ENCODE results near the gene OSBPL3.

OSBPL3 gene

DNA sequence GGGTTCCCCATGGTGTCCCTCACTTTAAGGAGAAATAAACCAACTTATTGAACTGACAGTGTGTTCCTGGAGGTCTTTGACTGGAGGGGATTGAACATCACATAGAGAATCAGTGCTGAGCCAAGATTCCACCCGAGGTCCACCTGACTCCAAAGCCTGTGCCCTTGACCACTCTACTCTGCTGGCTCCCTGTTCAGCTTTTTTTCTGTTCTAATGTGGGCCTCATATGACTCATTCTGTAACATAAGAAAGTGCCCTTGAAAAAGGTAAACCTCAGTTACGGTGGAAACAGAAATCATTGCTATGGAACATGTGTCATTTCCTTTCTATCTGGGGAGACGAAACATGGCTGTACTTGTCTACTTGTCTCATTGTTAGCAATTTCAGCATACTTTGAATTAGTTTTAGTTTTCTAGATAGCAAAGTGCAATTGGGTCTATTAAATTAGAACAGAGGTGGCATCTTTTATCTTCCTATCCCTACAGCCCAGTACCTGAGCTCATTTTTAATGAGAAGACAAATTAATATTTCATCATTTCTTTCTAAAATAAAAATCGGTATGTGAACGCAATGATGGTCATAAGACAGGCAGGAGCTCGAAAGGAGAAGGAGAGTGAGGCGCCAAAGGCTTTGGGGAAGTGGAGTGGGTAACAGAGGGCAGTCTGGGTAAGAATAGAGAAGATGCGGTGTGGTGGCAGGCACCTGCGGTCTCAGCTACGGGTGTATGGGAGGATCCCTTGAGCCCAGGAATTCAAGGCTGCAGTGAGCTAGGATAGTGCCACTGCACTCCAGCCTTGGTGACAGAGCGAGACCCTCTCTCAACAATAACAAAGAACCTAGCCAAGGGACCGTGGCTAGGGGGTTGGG is 224.2 kb downstream of the OSBPL3 start:
- DNase-seq (ENCODE audit: low spot score): peak; percentile 84

DNA sequence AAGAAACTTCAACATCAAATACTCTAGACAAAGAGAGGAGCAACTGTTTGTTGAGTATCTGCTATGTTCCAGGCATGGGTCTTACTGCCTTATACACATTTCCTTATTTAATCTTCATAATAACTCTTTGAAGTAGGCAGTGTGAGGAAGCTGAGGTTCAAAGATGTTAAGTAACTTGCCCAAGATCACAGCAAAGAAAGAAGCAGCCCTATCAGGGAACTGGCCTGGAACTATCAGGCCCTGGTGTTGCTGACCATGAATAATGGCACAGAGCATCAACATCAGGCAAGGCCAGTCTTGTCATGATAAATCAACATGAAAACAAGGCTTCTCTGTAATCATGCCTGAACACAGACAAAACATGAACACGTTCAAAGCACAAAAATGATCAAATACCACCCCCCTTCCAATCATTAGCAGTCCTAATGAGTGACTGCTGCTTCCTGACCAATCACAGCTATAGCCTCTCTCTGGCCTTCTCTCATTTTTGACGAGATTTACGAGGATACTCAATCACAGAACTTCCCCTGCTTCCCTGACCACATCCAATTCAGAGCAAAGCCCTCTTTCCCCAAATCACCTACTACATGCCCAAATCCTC is 225.0 kb downstream of the OSBPL3 start:
- TF ChIP-seq, protein P1, sequence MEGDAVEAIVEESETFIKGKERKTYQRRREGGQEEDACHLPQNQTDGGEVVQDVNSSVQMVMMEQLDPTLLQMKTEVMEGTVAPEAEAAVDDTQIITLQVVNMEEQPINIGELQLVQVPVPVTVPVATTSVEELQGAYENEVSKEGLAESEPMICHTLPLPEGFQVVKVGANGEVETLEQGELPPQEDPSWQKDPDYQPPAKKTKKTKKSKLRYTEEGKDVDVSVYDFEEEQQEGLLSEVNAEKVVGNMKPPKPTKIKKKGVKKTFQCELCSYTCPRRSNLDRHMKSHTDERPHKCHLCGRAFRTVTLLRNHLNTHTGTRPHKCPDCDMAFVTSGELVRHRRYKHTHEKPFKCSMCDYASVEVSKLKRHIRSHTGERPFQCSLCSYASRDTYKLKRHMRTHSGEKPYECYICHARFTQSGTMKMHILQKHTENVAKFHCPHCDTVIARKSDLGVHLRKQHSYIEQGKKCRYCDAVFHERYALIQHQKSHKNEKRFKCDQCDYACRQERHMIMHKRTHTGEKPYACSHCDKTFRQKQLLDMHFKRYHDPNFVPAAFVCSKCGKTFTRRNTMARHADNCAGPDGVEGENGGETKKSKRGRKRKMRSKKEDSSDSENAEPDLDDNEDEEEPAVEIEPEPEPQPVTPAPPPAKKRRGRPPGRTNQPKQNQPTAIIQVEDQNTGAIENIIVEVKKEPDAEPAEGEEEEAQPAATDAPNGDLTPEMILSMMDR (IDR thresholded peaks at IDR 0.05; ENCODE audit: extremely low read depth, missing control alignments): no peak
- DNase-seq (ENCODE audit: low spot score): peak; percentile 38

More for the DNA sequence above, 224.2 kb downstream of the OSBPL3 start:
- TF ChIP-seq, protein P1 (IDR thresholded peaks at IDR 0.05; ENCODE audit: extremely low read depth, missing control alignments): no peak

DNA sequence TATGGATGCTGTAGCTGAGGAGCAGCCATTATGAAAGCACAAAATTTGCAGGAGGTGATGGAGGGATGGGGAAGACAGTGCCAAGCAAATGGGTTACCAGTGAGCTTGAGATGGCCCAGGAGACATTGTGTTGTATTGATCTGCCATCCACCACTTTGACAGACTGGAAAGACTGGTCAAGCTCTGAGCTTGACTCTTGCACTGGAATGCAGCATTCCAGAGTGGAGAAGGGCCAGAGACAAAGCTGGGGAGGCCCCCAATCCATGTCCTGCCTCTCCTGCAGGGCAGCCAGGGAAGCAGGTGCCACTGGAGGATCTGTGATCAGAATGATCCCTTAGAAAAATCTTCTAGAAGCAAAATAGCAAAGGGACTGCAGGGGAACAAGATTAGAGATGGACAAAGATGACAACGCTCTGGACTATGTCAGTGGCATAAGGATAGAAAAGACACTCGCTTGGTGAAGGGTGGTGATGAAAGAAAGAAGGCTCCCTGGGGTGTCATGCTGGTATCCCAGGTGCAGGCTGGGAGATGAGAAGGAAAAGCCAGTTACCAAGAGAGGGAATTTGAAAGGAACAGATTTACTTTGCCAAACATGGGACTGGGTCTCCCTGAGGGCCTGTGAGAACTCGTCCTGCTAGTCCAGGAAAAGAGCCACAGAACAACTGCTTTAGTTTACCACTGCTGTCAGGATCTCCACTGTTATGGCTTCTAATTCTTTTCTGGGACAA is 227.7 kb downstream of the OSBPL3 start:
- no peak for DNase-seq (ENCODE audit: low spot score)
- TF ChIP-seq, protein P1 (IDR thresholded peaks at IDR 0.05; ENCODE audit: extremely low read depth, missing control alignments): no peak

DNA sequence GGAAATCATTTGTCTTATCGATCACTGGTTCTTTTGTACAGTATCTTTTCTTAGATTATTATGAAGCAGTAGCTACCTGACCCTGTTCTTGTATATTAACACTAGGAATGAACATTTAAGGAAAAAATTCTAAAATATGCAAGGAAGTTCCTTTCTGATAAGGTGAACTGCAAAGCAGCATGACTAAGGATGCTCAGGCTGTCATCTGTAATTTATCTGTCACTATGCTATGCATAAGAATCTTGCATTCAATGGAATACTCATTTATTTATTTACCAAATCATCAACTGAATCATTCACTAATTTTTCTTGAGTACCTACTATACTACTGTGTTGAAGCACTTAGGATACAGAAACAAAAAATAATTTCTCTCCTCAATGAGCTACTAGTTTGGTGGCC is 228.5 kb downstream of the OSBPL3 start:
- TF ChIP-seq, protein P1 (IDR thresholded peaks at IDR 0.05; ENCODE audit: extremely low read depth, missing control alignments): no peak
- no peak for DNase-seq (ENCODE audit: low spot score)

DNA sequence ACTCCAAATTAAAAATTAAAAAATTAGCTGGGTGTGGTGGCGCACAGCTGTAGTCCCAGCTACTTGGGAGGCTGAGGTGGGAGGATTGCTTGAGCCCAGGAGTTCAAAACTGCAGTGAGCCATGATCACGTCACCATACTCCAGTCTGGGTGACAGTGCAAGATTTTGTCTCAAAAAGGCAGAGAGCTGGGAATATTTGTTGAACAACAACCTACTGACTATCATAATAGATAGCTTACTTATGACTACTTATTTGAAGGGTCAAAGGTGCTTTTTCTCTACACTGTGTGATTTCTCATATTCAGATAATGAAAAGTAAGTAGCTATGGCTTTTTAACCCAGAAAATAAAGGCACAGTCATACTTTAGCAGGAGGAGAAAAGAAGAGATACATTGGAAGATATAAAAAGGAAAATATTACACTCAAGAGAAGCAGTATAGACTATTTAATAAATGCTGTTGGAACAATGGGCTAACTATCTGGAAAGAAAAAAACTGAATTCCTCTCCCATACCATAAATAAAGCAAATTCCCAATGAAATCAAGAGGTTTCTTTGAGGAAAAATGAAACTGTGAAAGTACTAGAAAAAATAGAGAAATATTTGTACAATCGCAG is 229.4 kb downstream of the OSBPL3 start:
- no peak for DNase-seq (ENCODE audit: low spot score)
- TF ChIP-seq, protein P1 (IDR thresholded peaks at IDR 0.05; ENCODE audit: extremely low read depth, missing control alignments): no peak

DNA sequence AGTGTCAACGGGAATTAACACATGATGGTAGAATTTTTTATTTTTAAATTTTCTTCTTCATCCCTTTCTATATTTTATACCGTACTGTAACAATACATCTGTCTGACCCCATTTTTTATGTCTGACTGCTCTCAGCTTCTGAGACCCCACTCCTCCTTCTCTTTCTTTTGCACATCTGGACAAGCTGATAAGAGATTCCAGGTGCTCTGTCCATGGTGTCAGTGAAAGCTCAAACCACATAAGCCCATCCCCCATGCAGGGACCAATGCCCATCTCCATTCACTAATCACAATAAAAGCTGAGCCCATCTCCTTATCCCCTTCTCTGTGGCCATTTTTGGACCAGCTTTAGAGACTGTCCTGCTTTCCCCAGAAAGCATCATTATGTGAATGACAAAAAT is 231.5 kb downstream of the OSBPL3 start:
- TF ChIP-seq, protein P1 (IDR thresholded peaks at IDR 0.05; ENCODE audit: extremely low read depth, missing control alignments): no peak
- DNase-seq (ENCODE audit: low spot score): no peak
